GM04504 (cell line): ENCODE measurements around the gene INTS6L.
"Not testable (repeated sequence)": the region's sequence is repeated elsewhere in the genome, so short reads cannot be mapped to it uniquely, and the experiment has no call there.

Experiments
- DNase-seq: peaks from one replicate; pipeline ENCODE4 v3.0.0-alpha.2; 2012; ENCODE audit warnings: low read depth

Gene INTS6L

DNA sequence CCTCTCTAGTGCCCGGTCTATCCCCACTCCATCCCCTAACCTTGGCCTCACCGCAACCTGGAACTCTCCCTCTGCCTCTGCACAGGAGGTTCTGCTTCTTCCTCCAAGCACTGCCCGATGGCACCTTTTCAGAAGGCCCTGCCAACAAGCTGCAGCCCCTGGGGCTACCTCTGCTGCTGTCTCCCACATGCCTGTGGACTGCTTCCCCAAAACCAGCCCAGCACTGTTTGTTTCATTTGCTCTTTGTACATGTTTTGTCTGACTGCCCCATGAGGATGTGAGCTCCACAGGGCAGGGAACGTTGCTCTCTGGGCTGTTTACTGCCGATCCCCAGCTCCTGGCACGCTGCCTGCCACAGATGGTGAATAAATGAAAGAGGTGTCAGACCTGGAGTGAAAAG is 85.4 kb downstream of the INTS6L start:
- no peak for DNase-seq

DNA sequence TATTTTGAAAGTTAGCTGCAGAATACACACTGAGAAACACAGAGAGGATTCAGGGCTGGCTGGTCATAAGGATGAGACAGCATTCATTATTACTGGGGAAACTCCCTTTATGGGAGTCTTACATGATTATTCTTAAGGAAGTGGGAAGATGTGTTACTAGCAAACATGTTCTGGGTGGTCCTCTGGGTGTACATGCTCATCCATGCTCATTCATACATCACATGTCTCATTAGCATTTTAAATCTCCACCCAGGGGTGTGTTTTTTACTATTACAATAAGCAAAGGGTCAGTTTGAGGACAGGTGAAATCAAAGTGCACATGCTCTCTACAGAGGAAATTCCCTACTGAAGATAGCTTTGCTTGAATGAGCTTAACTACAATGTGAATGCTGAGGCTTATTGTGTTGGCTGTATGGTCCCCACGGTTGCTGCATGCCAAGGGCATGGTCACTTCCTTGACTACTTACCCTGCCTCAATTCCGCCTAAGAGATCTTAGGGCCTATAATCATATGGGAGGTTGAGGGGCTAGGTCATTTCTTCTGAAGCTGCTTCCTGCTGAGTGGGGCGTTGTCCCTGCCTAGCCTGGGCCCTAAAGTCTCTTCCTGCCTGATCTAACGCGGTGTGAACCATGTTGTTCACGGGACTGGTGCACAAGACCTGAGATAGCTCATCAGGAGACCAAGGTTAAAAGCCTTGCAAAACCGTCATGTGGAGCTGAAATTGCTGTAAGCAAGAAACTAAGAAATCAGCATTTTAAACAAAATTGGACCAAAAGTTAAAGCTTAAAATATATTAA is 104.1 kb downstream of the INTS6L start:
- DNase-seq, result not testable (repeated sequence)

DNA sequence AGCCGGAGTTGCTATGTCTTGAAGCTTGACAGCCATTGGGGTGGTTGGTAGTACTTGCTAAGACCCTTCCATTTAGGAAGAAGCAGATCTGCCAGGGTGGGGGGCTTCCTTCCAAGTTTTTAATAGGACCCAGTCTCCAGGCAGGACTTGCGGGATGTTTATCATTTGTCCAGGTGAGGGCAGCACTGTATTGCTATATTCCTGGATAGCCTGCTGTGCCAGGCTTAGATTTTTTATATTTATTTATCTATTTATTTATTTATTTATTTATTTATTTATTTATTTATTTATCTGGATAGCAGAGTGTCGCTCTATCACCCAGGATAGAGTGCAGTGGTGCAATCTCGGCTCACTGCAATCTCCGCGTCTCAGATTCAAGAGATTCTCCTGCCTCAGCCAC is 105.5 kb downstream of the INTS6L start:
- no peak for DNase-seq

DNA sequence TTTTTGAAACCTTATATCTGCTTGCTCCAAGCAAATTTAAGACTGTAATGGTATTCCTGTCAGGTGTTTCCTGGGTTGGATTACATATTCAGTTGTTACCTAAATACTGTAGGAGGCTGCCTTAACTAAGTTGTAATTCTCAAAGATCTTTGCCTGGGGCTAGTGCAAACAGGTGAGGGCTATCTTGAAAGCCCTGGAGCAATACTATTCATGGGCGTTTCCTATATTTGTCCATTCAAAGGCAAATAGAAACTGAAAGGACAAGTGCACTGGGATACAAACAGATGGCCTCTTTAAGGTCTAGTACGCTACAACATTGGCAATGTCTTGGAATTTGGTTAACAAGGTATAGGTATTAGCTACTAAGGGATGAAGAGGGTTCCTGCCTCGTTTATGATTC is 108.9 kb downstream of the INTS6L start:
- DNase-seq, result no peak
